ENCODE results near the gene DDIT3.
"Not testable (repeated sequence)": the region's sequence is repeated elsewhere in the genome, so short reads cannot be mapped to it uniquely, and the experiment has no call there.

Gene DDIT3

DNA sequence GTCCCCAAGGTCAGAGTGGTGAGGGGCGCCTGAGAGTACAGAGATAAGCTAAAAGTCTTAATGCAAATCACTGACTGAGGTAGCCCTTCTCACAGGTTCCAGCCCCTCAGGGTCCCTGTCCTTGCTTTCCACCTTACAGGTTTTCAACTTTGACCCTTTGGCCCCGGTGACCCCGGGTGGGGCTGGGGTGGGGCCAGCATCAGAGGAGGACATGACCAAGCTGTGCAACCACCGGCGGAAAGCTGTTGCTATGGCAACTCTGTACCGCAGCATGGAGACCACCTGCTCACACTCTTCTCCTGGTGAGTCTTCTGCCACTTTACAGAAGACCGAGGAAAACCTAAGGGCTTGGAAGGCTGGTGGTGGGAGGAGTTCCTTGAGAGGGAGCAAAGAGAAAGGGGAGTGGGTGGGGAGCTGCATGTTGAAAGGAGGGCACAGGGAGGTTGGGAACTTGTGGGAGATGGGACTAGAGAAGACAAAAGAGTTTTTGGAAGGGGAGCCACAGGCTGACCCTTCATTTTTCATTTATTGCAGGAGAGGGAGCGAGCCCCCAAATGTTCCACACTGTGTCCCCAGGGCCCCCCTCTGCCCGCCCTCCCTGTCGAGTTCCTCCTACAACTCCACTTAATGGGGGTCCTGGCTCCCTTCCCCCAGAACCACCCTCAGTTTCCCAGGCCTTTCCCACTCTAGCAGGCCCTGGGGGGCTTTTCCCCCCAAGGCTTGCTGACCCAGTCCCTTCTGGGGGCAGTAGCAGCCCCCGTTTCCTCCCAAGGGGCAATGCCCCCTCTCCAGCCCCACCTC is 4.7 kb upstream of the DDIT3 start:
- DNase-seq, result no peak

DNA sequence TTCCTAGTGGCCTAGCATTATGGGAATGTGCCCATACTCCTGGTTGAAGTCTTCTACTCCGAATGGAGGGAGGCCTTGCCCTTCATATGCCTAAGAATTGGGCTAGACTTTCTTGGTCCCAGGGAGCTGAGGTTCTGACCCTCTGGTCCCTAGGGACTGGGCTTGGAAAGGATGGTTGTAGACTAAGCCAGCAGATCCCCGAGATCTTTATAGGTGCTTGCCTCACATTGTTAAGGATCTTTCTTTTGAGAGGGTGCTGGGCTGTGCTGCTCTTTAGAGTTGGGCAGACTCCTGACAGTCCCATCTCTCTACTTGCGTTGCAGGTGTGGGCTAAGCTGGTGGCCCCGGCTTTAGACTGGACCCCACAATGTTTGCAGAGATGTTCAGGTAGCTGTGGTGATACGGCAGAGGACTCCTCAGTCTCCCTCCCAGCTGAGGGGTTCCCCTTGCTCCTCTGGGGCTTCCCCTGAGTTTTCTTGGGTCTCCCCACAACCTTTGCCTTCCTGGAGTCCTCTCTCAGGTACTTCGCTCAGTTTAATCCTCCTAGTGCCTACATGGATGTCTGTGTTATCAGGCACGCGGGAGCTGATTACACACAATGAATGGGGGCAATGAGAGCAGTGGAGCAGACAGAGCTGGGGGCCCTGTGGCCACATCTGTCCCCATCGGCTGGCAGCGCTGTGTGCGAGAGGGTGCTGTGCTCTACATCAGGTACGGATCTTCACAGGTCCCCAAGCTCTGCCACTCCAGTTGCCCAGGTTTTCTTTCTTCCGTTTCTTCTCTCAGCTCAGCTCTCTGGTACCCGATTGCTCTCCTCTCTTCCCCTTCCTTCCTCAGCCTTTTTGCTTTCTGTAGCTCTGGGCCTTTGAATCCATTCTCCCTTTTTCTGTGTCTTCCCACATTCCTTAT is 3.6 kb upstream of the DDIT3 start:
- DNase-seq, result no peak

DNA sequence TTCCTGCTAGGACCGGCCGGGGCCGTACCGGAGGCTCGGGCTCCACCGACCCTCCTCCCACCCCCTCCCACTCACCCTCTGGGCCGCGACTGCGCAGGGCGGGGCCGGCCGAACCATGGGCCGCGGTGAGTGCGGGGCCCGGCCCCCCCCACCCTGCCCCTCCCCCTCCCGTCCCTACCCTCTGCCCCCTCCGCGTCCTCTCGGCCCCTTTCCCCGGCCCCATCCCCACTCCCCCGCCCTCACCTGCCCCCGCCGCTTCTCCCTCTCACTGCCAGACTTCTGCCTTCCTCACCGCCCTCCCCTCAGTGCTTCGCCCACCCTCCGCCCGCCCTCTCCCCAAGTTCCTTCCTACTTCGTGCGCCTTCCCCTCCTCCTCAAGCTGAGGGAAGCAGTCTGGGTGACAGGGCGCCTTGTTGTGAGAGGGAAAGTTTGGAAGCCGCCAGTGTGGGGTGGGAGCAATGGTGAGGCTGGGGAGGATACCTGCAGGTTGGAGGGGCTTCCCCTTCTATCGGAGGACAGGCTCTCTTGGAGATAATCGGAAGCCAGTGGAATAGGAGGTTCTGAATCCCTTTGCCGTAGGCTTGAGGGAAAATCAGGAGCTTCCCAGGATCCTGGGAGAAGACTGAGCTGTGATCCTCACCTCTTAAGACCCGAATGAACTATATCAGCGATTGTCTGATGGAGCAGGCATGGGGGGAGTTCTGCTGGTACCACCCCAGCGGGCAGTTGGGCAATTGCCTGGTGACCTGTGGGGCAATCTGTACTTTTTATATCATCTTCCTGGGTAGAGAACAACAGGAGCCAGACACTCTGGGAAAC is 2.8 kb upstream of the DDIT3 start:
- peak; percentile 36 for DNase-seq

DNA sequence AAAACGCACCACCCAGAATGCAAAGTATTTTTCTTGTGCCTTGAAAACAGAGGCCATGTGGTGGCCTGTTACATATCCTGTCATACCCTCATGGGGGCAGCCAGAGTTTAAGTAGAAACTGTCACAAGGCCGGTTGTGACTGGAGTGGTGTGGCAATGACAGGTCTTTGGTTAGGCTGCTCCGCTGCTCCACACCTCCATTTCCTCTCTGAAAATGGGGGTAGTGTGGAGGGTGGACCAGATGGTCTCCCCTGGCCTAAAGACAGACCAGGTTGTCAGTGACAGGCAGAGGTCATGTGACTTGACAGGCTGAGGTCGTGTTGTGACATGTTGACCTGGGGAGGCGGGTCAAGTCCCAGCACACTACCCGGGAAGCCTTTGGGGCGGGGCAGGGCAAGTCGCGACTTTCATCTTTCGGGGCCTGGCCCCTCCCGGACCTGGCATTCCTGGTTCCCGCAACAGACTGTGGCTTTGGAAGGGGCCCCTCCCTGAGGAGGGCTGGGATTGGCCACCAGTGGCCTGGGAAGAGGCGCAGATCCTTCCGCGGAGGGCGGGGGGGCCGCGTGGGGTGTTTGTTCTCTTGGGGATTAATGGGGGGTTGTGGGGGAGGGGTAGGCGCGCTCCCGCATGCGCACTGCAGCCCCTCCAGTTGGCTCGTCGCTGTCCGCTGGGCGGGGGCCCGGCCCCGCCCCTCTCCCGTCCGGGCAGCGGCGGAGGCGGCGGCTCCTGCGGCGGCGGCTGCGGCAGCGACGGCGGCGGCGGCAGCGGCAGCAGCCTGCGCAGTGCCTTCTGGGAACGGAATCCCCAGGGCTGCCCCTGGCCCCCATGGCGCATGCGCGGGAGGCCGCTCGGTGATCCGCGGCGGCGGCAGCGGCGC is 1.9 kb upstream of the DDIT3 start, which contains the start of gene MBD6:
TSS of gene MBD6 (plus strand) at position 814 of the 876 bp plus-strand sequence. CDS start 1,480 bp downstream, outside the sequence.
- peak; percentile 91 for DNase-seq

DNA sequence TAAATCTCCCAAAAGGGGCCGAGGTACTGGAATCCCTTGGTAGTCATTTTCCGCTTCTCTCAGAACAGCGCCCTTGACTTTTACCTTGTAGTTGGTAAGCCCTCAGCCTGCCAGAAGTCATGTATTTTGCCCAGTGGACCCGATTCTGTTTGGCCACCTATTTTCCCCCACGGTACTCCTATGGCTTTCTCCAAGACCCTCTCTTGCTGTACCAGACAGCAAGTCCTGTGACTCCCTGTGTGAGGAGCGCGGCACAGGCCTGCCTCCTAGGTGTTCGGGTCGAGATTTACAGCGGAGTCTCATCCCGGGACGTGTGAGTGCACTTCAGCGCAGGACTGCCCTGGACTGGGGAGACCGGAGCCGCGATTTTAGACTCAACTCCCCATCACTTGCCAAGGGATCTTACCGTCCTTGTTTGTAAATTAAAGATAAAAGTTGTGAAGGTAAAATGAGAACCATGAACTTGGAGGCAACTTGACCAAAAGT is 1.3 kb upstream of the DDIT3 start:
- DNase-seq, result peak; percentile 32

DNA sequence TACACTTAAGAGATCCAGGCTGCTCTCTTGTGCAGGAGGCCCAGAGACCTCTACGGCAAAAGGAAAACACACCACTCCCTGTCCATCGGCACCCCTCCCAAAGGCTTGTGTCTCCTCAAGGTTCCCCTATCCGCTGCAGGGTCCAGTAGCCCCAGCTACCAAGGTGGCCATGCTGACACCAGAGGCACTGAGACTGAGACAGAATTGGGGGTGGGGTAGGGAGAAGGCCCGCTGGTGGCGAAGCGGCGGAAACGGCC is 590 bp downstream of the DDIT3 start:
- no peak for DNase-seq

DNA sequence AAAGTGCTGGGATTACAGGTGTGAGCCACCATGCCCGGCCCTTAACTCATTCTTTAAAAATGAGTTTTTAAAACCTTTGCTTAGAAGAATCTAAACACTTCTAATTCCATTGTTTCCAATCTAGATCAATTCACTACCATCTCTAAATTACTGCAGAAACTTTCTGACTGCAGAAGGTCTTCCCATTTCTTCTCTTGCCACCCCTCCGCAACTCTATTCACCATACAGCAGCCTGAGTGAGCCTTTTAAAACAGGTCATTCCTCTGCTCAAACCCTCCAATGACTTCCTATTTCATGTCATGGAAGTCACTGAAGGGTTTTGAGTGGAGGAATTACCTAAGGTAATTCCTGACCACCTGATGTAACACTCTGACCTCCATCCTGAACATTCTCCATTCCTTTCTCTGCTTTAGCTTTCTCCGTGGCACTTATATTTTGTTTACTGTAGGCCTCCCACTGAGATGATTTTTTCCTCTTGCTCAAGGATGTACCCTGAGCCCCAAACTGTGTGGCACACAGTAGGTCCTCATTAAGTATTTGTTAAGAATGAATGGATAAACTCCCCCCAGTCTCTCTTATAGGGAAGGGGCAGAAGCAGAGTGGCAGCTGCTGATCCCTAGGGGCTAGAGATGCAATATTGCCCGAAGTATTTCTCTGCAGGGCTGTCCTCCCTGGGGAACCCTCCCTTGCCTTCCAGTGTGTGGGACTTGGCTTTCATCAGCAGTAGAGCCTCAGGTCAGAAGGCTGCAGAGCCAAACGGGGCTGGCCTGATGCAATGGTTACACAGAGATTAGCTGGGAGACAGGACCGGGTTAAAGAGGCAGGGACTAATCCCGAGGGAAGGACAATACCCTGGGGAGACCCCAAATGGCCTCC is 1.2 kb downstream of the DDIT3 start:
- peak; percentile 54 for DNase-seq

DNA sequence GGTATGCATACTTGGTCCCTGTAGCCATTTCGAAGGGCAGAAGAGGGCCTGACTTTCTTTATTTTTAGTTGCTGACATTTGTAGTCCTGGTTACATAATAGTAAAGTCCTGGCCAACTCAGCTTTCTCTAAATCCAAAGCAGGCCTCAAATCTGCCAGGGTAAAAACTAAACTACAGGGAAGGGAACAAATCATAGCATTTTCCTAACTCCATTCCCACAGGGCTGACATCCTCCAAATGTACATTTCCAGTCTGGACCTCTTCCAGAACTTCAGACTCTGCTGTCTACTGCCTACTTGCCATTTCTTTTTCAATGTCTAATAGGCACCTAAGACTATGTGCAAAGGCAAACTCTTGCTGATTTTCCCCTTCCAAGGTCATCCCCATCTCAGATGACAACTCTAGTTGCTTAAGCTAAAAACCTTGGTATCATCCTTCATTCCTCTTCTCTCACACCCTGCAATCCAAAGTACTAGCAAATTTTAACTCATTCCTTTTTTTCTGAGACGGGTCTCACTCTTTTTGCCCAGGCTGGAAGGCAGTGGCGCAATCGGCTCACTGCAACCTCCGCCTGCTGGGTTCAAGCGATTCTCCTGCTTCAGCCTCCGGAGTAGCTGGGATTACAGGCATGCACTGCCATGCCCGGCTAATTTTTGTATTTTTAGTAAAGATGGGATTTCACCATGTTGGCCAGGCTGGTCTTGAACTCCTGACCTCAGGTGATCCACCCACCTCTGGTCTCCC is 2.0 kb downstream of the DDIT3 start:
- DNase-seq, result no peak

DNA sequence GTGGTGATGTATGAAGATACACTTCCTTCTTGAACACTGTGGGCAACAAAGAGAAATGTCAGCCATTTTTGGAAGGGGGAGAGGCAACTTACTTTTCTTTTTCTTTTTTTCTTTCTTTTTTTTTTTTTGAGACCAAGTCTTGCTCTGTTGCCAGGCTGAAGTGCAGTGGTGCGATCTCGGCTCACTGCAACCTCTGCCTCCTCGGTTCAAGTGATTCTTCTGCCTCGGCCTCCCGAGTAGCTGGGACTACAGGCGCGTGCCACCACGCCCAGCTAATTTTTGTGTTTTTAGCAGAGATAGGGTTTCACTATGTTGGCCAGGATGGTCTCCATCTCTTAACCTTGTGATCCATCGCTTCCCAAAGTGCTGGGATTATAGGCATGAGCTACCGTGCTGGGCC is 2.6 kb downstream of the DDIT3 start:
- not testable (repeated sequence) for DNase-seq

DNA sequence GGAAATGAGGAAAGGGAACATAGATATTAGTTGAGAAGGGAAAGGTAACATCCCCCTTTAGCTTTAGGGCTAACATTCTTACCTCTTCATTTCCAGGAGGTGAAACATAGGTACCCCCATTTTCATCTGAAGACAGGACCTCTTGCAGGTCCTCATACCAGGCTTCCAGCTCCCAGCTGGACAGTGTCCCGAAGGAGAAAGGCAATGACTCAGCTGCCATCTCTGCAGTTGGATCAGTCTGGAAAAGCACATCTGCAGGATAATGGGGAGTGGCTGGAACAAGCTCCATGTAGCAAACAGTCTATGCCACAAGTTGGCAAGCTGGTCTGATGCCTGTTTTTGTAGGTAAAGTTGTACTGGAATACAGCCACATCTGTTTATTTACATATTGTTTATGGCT is 3.1 kb downstream of the DDIT3 start:
- DNase-seq, result no peak

DNA sequence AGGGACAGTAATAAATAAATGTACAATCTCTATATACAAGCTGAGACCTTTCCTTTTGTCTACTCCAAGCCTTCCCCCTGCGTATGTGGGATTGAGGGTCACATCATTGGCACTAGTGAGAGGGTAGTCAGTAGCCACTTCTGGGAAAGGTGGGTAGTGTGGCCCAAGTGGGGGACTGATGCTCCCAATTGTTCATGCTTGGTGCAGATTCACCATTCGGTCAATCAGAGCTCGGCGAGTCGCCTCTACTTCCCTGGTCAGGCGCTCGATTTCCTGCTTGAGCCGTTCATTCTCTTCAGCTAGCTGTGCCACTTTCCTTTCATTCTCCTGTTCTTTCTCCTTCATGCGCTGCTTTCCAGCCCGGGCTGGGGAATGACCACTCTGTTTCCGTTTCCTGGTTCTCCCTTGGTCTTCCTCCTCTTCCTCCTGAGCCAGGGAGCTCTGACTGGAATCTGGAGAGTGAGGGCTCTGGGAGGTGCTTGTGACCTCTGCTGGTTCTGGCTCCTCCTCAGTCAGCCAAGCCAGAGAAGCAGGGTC is 3.6 kb downstream of the DDIT3 start:
- no peak for DNase-seq

DNA sequence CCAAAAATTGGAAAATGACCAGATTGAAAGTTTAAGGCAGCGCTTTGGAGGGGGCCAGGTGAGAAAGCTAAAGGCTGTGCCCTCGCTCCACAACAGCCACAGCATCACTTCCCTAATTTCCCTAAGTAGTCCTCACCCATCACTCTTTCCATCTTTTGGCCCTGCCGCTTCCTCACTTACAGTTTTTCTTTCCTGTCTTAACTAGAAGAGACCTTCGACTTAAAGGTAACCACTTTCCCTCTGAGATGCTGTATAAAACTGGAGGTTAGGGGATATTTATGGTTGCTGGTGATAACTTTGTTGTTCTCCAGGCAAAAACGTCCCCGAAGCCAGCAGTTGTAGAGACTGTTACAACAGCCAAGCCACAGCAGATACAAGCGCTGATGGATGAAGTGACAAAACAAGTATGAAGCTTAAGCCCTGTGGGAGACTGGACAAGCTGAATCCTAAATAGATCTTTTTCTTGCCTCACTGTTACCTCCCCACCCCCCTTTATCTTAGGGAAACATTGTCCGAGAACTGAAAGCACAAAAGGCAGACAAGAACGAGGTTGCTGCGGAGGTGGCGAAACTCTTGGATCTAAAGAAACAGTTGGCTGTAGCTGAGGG is 4.3 kb downstream of the DDIT3 start:
- DNase-seq, result no peak

DNA sequence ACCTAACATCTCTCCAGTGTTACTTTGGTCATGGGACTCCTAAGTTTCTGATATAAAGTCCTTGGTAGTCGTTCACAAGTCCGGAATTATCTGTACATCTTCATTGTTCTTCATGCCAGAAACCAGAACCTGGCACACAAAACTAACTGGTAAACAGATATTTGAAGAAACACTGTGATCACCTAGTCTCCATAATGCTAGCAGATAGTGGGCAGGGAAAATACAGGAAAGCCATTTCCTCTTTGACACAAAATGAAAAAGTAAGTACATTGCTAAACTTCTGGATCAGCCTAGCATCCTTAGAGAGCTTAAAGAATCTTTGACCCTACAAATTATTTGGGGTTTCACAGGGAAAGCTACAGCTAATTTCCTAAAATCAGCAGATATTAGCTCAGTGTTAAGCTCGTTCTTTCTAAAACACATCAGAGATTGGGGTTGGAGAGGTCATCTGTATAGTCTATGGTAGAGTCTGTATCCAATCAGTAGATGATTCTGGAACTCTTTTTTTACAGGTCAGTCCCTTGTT is 4.8 kb downstream of the DDIT3 start:
- no peak for DNase-seq

DNA sequence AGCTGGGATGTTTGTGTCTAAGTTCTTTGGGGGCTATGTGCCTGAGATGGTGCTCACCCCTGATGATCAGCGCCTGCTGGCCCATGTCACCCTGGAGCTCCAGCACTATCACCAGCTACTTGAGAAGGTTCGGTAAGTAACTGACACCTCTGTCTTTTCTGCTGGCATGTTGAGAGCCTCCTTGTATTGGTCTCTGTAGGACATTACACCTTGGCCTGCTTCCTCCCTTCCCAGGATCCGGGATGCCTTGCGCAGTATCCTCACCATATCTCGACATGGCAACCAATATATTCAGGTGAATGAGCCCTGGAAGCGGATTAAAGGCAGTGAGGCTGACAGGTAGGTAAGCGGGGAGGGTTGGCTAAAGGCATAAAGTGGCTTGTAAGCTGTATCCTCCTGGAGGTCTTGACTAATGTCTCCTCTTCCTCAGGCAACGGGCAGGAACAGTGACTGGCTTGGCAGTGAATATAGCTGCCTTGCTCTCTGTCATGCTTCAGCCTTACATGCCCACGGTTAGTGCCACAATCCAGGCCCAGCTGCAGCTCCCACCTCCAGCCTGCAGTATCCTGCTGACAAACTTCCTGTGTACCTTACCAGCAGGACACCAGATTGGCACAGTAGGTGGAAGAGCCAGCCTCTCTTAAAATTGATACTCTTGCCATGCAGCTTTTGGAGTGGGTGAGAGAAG is 5.5 kb downstream of the DDIT3 start:
- DNase-seq, result no peak

DNA sequence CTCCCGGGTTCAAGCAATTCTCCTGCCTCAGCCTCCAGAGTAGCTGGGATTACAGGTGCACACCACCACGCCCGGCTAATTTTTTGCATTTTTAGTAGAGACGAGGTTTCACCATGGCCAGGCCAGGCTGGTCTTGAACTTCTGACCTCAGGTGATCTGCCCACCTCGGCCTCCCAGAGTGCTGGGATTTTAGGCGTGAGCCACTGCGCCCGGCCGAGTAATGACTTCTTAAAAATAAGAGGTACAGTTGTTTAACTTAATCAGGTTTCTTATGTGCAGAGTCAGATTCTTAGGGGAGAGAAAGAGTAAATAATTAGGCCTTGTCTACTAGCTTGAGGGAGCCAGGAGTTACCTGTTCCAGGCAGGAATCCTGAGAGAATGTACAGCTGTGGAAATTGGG is 6.1 kb downstream of the DDIT3 start:
- not testable (repeated sequence) for DNase-seq

DNA sequence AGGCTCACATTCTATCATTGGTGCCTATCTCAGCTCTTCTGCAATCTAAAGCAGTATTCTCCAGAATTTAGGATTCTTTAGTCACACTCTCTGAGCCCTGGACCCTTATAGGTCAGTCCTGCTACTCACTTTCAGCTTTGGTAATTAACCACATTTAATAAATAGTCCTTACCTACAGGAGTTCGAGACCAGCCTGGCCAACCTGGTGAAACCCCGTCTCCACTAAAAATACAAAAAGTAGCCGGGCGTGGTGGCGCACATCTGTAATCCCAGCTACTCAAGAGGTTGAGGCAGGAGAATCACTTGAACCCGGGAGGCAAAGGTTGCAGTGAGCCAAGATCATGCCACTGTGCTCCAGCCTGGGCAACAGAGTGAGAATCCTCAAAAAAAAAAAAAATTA is 6.6 kb downstream of the DDIT3 start:
- not testable (repeated sequence) for DNase-seq

DNA sequence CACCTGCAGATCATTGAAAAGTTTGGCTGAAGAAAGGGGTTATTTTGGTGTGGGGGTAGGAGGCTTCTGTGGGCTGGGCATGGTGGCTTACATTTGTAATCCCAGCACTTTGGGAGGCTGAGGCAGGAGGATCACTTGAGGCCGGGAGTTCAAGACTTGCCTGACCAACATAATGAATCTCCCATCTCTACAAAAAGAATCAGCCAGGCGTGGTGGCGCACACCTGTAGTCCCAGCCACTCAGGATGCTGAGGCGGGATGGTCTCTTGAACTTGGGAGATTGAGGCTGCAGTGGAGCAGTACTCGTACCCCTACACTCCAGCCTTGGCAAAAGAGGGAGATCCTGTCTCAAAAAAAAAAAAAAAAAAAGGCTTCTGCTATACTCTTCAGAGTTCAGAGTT is 7.0 kb downstream of the DDIT3 start:
- no peak for DNase-seq

DNA sequence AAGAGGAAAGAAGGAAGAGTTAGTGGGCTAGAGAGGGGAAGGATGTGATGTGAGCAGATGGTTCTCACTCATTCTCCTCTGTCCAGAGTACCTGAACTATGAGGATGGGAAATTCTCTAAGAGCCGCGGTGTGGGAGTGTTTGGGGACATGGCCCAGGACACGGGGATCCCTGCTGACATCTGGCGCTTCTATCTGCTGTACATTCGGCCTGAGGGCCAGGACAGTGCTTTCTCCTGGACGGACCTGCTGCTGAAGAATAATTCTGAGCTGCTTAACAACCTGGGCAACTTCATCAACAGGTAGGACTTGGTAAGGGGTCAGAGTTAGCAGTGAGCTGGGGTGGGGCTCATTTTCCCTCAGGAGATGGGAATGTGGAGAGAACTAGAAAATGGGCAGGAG is 7.6 kb downstream of the DDIT3 start:
- no peak for DNase-seq

All from NCI-H1436 (cell line).